H9 (cell line): ENCODE results near the gene PDCD7. TPM values are rescaled to one million over a fixed set of nuclear protein-coding genes. Genes with fewer than 3 reads are reported as not detected.

Experiments
- DNase-seq: peaks from one replicate; pipeline ENCODE4 v3.0.0-alpha.2; 2017
- H2AFZ ChIP-seq: one replicate; pipeline ENCODE4 v1.6.1; 2013; ENCODE audit warnings: mild to moderate bottlenecking, low read length, control low read depth, moderate library complexity
- H2AK5ac ChIP-seq: 2 replicates; pipeline ENCODE4 v1.6.1; 2013; ENCODE audit warnings: low read length, control low read depth, mixed read lengths; ENCODE audit not compliant: insufficient read length
- H2BK120ac ChIP-seq: one replicate; pipeline ENCODE4 v1.6.1; 2013; ENCODE audit warnings: low read depth, mild to moderate bottlenecking, low read length, control low read depth, inconsistent platforms; ENCODE audit not compliant: poor library complexity, severe bottlenecking
- H2BK12ac ChIP-seq: 2 replicates; pipeline ENCODE4 v1.6.1; 2013; ENCODE audit warnings: low read length, control low read depth, mixed read lengths, low read depth; ENCODE audit not compliant: insufficient read length
- H2BK15ac ChIP-seq: 2 replicates; pipeline ENCODE4 v1.6.1; 2013; ENCODE audit warnings: low read depth, low read length, control low read depth
- H2BK20ac ChIP-seq: one replicate; pipeline ENCODE4 v1.6.1; 2013; ENCODE audit warnings: low read depth, mild to moderate bottlenecking, low read length, control low read depth, inconsistent platforms; ENCODE audit not compliant: poor library complexity, severe bottlenecking
- H2BK5ac ChIP-seq: 2 replicates; pipeline ENCODE4 v1.6.1; 2013; ENCODE audit warnings: low read length, control low read depth, mixed read lengths; ENCODE audit not compliant: insufficient read length
- H3K14ac ChIP-seq: 2 replicates; pipeline ENCODE4 v1.6.1; 2013; ENCODE audit warnings: low read length, control low read depth; ENCODE audit not compliant: insufficient read depth
- H3K18ac ChIP-seq: 2 replicates; pipeline ENCODE4 v1.6.1; 2013; ENCODE audit warnings: low read depth, mild to moderate bottlenecking, mixed read lengths, low read length, control low read depth; ENCODE audit not compliant: insufficient read length
- H3K23ac ChIP-seq: 2 replicates; pipeline ENCODE4 v1.6.1; 2013; ENCODE audit warnings: low read length, control low read depth, mixed read lengths, low read depth; ENCODE audit not compliant: insufficient read length
- H3K23me2 ChIP-seq: 2 replicates; pipeline ENCODE4 v1.6.1; 2013; ENCODE audit warnings: low read depth, mild to moderate bottlenecking, mixed read lengths, low read length, control low read depth; ENCODE audit not compliant: insufficient read length, poor library complexity, severe bottlenecking
- H3K27ac ChIP-seq: 2 replicates; pipeline ENCODE4 v1.5.1; 2013; ENCODE audit warnings: low read length, control low read depth, mixed read lengths, low read depth; ENCODE audit not compliant: insufficient read length
- H3K27me3 ChIP-seq: 2 replicates; pipeline ENCODE4 v1.6.1; 2013; ENCODE audit warnings: low read length, control low read depth, inconsistent platforms; ENCODE audit not compliant: insufficient read depth
- H3K4ac ChIP-seq: 2 replicates; pipeline ENCODE4 v1.6.1; 2013; ENCODE audit warnings: low read depth, mild to moderate bottlenecking, control low read depth, inconsistent platforms, low read length, moderate library complexity
- H3K4me1 ChIP-seq: 2 replicates; pipeline ENCODE4 v1.6.1; 2013; ENCODE audit warnings: low read length, control low read depth, inconsistent platforms; ENCODE audit not compliant: insufficient read depth
- H3K4me2 ChIP-seq: 2 replicates; pipeline ENCODE4 v1.6.1; 2013; ENCODE audit warnings: low read length, control low read depth, mixed read lengths; ENCODE audit not compliant: insufficient read length, insufficient read depth
- H3K56ac ChIP-seq: 2 replicates; pipeline ENCODE4 v1.6.1; 2013; ENCODE audit warnings: low read depth, mild to moderate bottlenecking, mixed read lengths, low read length, control low read depth; ENCODE audit not compliant: insufficient read length
- H3K79me1 ChIP-seq: 2 replicates; pipeline ENCODE4 v1.6.1; 2013; ENCODE audit warnings: low read depth, mild to moderate bottlenecking, moderate library complexity, low read length, control low read depth, inconsistent platforms; ENCODE audit not compliant: insufficient read depth, poor library complexity, severe bottlenecking
- H3K79me2 ChIP-seq: 2 replicates; pipeline ENCODE4 v1.6.1; 2013; ENCODE audit warnings: low read length, control low read depth, inconsistent platforms; ENCODE audit not compliant: insufficient read depth
- H3K9ac ChIP-seq: 2 replicates; pipeline ENCODE4 v1.6.1; 2013; ENCODE audit warnings: low read length, control low read depth, mixed read lengths; ENCODE audit not compliant: insufficient read length; ENCODE audit errors: extremely low read depth
- H3K9me3 ChIP-seq: one replicate; pipeline ENCODE4 v1.6.1; 2013; ENCODE audit warnings: low read depth, low read length, inconsistent platforms; ENCODE audit not compliant: control insufficient read depth
- H3T11ph ChIP-seq: one replicate; pipeline ENCODE4 v1.6.1; 2013; ENCODE audit warnings: mild to moderate bottlenecking, low read length, control low read depth, inconsistent platforms
- H4K20me1 ChIP-seq: one replicate; pipeline ENCODE4 v1.6.1; 2013; ENCODE audit not compliant: control insufficient read depth, insufficient read length, insufficient read depth
- H4K5ac ChIP-seq: 2 replicates; pipeline ENCODE4 v1.6.1; 2013; ENCODE audit warnings: low read depth, mild to moderate bottlenecking, mixed read lengths, low read length, control low read depth; ENCODE audit not compliant: insufficient read length
- H4K8ac ChIP-seq: replicated peaks from 2 replicates; pipeline ENCODE4 v1.6.1; 2013; ENCODE audit warnings: low read length, control low read depth, mixed read lengths, low read depth; ENCODE audit not compliant: insufficient read length
- H4K91ac ChIP-seq: 2 replicates; pipeline ENCODE4 v1.6.1; 2013; ENCODE audit warnings: low read depth, mild to moderate bottlenecking, moderate library complexity, mixed read lengths, low read length, control low read depth; ENCODE audit not compliant: insufficient read length
- H3K27ac Mint-ChIP-seq, 3 experiments: 2 replicates in 2 of 3; 3 replicates in 1 of 3; pipeline ENCODE4 v1.8.0; 2020 to 2021; ENCODE audit warnings: mixed read lengths in 3 of 3, mild to moderate bottlenecking in 1 of 3, moderate library complexity in 1 of 3
- H3K27me3 Mint-ChIP-seq: 2 replicates; pipeline ENCODE4 v1.8.0; 2021; ENCODE audit warnings: low read depth, mild to moderate bottlenecking, moderate library complexity, mixed read lengths
- H3K36me3 Mint-ChIP-seq, 3 experiments: 2 replicates in 2 of 3; 3 replicates in 1 of 3; pipeline ENCODE4 v1.8.0; 2020 to 2021; ENCODE audit warnings: low read depth in 3 of 3, mixed read lengths in 3 of 3; ENCODE audit not compliant: insufficient read depth in 1 of 3
- H3K4me1 Mint-ChIP-seq, 2 experiments: 2 replicates each; pipeline ENCODE4 v1.8.0; 2020; ENCODE audit warnings: mixed read lengths in 2 of 2
- H3K4me3 Mint-ChIP-seq, 2 experiments: 2 replicates in 1 of 2; 3 replicates in 1 of 2; pipeline ENCODE4 v1.8.0; 2020 to 2021; ENCODE audit warnings: mild to moderate bottlenecking in 2 of 2, mixed read lengths in 2 of 2, moderate library complexity in 1 of 2
- H3K9me3 Mint-ChIP-seq, 2 experiments: 2 replicates in 1 of 2; 3 replicates in 1 of 2; pipeline ENCODE4 v1.8.0; 2020; ENCODE audit warnings: mild to moderate bottlenecking in 2 of 2, mixed read lengths in 2 of 2, moderate library complexity in 1 of 2
- CTCF ChIP-seq: fragments of 200-600 bp; sonication (generic); conservative IDR thresholded peaks from 3 replicates; pipeline ENCODE4 v1.8.0; 2021; ENCODE audit warnings: antibody characterized with exemption, mild to moderate bottlenecking
- WGBS: extraction: QIAGEN DNeasy Blood & Tissue Kit; methylation state at CpG from one replicate; pipeline ENCODE4 v1.1.7; 2013; ENCODE audit warnings: missing lambda C conversion rate, low lambda C conversion rate, mixed read lengths; ENCODE audit not compliant: insufficient read length; ENCODE audit errors: extremely low coverage; 5-methylcytosine and 5-hydroxymethylcytosine counted together
- total RNA-seq: library from RNA; stranded (reverse); gene quantifications from 2 replicates; pipeline ENCODE4 v1.2.1, GENCODE V29; 2021

The PDCD7 gene
- total RNA-seq, 1 experiment from 2014 or later = 35.2 TPM

GRCh38 chr15:65096481-65097385 is 36.9 kb downstream of the PDCD7 start:
- no peaks in the 10 kb centered on the region for H3K9me3 ChIP-seq
- no peak overlapping the region for H2BK5ac ChIP-seq
- H3K27me3 ChIP-seq = no peaks in the 10 kb centered on the region
- no peak overlapping the region for H3K56ac ChIP-seq
- no peak overlapping the region for H2BK12ac ChIP-seq
- Mint-ChIP-seq H3K27ac (no peak overlapping the region), H3K27me3 (no peaks in the 10 kb centered on the region; the same call in 1 of the 2 replicates), H3K36me3 (peaks cover 0 to 17% (median 8%) of the 10 kb centered on the region in 3 experiments; a peak in 6 of 7 replicates), H3K9me3 (no peaks in the 10 kb centered on the region), H3K4me3 (no peak overlapping the region), H3K4me1 (peaks cover 6 to 9% of the 10 kb centered on the region in 2 experiments; a peak in 3 of 4 replicates)
- TF ChIP-seq CTCF = no peak
- no peak overlapping the region for H3K4ac ChIP-seq
- no peak overlapping the region for H3T11ph ChIP-seq
- H4K91ac ChIP-seq = no peak overlapping the region
- H3K14ac ChIP-seq = no peak overlapping the region
- no peak overlapping the region for H3K9ac ChIP-seq
- no peaks in the 10 kb centered on the region for H3K79me1 ChIP-seq
- no peak overlapping the region for H2AFZ ChIP-seq
- no peaks in the 10 kb centered on the region for H3K4me1 ChIP-seq
- no peaks in the 10 kb centered on the region for H3K79me2 ChIP-seq
- WGBS = no CpG with 5 or more reads among the region's 6 CpGs
- no peak for DNase-seq
- H3K23me2 ChIP-seq = peaks cover 1% of the 10 kb centered on the region
- H4K8ac ChIP-seq = no peak overlapping the region
- no peak overlapping the region for H3K23ac ChIP-seq
- H2BK120ac ChIP-seq = no peak overlapping the region
- no peaks in the 10 kb centered on the region for H4K20me1 ChIP-seq
- H2AK5ac ChIP-seq = no peak overlapping the region
- no peak overlapping the region for H2BK15ac ChIP-seq
- H2BK20ac ChIP-seq = no peak overlapping the region
- no peak overlapping the region for H4K5ac ChIP-seq
- no peak overlapping the region for H3K27ac ChIP-seq
- no peak overlapping the region for H3K18ac ChIP-seq
- no peak overlapping the region for H3K4me2 ChIP-seq
